GM13976 (cell line): Measurements from ENCODE around the gene CAMKMT.

Experiments
- DNase-seq: peaks from one replicate; pipeline ENCODE4 v3.0.0; 2012; ENCODE audit warnings: low spot score
- CTCF ChIP-seq: IDR thresholded peaks from 2 replicates; pipeline ENCODE4 v1.5.1; 2012; ENCODE audit warnings: borderline replicate concordance, mild to moderate bottlenecking; ENCODE audit not compliant: insufficient read depth; ENCODE audit errors: extremely low read depth, missing control alignments, control extremely low read depth
- in situ Hi-C: fragments of 300-500 bp; cut with MboI; formaldehyde crosslinking; loops from one replicate; pipeline ENCODE4 v1.12.0; 2022; ENCODE audit warnings: low sequenced_read_pairs, mixed read lengths, inconsistent platforms; ENCODE audit not compliant: unreplicated experiment

Gene CAMKMT

GRCh38 chr2:44479127-44479887 is 117.6 kb downstream of the CAMKMT start:
- in situ Hi-C loops = loop anchor here (10.0 kb wide), 1 partner anchor 475 kb away; no protein-coding TSS in a partner anchor
- peak; percentile 99 for TF ChIP-seq CTCF
- peak; percentile 81 for DNase-seq

DNA sequence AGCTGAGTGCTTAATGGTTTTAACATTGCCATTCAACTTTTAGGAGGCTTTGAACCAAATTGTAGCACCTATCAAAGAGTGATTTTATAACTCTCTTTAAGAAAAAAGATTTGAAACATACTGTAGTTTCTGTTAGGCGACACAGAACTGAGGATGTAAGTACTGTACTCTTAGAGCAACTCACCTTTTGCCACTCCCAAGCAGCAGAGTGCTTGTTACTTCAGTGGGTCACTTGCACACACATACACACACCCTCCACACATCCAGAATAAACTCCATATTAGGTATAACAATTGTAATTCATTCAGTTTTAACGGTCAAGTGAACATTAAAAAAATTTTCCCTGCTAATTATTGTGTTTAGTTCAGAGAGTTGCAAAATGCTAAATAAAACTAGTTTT is 118.3 kb downstream of the CAMKMT start:
- in situ Hi-C loops = no loop called here
- no peak for DNase-seq
- TF ChIP-seq CTCF = no peak

DNA sequence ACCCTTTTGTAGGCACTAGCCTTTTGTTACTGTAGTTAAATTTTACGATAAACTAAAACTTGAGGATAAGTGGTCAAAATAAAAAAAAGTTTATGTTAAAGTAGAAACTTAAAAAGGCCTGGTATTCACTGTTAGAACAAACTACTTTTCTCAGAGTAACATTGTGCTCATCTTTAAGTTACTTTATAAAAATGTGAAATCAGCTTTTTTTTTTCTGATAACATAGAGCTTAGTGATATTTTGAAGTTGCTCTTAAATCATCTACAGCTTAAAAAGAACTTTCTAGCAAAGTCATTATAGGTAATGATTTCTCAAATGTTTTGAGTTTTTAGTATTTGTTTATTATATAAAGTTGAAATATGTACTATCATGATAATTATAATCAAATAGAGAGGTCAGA is 125.3 kb downstream of the CAMKMT start:
- TF ChIP-seq CTCF = no peak
- DNase-seq = no peak
- in situ Hi-C loops = no loop called here

DNA sequence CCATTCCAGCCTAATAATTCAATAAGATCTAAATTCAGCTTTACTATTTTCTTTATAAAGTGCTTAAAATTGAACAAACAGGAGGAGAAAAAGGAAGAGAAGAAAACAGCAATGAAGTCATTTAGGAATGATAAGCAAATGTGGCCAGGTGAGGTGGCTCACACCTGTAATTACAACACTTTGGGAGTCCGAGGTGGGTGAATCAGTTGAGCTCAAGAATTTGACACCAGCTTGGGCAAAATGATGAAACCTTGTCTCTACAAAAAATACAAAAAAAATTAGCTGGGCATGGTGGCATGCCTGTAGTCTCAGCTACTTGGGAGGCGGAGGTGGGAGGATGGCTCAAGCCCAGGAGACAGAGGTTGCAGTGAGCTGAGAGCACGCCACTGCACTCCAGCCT is 129.0 kb downstream of the CAMKMT start:
- no peak for TF ChIP-seq CTCF
- in situ Hi-C loops = no loop called here

DNA sequence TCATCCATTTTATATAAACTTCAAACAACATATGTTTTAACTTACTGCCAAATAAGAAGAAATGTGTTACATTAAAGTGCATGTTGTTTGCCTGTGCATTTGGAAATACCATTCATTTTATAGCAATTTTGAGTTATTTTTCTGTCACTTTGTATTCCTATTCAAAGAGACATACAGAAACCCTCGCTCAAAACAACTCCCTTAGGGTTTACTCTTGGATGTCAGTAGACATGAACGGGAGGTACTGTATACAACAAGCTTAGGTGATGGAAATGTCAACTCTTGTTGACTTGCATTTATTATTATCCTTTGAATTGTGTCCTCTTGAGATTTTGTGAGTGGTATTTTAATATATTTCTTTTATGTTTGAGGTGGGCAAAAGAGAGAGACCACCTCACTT is 132.3 kb downstream of the CAMKMT start:
- in situ Hi-C loops = no loop called here
- TF ChIP-seq CTCF = no peak
- no peak for DNase-seq

More for the DNA sequence above, 129.0 kb downstream of the CAMKMT start:
- DNase-seq = no peak

DNA sequence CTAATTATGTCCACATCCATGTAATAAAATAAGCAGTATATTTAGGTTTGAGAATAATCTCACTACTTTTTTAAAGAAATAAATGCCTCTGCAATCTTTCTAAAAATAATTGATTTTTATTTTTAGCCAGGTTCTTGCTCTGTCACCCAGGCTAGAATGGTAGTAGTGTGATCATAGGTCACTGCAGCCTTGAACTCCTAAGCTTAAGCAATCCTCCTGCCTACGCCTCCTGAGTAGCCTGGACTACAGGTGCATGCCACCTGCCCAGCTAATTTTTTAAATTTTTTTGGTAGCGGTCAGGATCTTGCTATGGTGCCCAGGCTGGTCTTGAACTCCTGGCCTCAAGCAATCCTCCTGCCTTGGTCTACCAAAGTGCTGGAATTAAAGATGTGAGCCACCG is 133.3 kb downstream of the CAMKMT start:
- in situ Hi-C loops = no loop called here
- no peak for DNase-seq

More for the DNA sequence above, 133.3 kb downstream of the CAMKMT start:
- no peak for TF ChIP-seq CTCF
